ENCODE data around the gene ITPR3.
"Not testable (repeated sequence)": the region's sequence is repeated elsewhere in the genome, so short reads cannot be mapped to it uniquely, and the experiment has no call there.

ITPR3 gene

DNA sequence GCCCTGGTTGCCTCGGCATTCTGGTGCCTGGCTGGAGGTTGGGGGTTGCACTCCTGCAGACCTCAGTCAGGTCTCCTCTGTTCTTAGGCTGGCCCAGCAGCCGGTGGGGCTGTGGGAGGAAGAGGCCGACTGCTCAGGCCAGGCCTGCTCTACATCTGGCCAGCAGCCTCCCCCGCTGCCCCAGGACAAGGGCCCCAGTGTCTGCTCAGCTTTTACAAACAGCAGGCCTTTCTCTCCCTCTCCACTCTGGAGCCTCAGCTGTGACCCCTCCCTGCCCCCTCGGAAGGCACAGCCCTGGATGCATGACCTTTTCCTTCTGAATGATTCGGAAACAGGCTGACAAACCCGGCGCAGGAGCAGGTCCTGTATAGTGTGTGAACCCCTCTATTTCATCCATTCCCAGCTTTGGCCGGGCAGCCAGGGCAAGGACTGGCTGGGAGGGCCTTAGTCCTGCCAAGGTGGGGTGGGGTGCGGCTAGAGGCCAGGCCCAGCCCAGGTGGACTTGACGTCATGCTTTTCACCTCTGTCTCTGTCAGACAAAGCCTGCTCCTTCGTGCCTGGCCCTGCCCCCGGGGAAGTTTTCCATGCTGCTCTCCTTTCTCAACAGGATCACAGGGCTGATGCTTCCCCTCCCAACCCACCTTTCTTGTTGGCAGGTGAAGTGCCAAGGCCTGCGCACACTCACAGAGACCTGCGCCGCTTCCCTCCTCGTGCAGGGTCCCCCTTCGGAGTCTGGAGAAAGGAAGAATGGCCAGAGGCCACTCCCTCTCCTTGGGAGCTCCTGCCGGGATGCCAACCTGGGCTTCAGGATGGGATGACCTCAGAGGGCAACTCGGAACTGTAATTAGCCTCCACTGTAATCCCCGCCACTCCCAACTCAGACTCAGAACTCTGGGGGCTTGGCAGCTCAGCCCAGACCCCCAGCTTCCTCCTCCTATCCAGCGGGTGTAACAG lies 10.1 kb upstream of the ITPR3 start:
- no peak for FAIRE-seq
- no peak for DNase-seq (ENCODE audit: insufficient read length, low spot score)

DNA sequence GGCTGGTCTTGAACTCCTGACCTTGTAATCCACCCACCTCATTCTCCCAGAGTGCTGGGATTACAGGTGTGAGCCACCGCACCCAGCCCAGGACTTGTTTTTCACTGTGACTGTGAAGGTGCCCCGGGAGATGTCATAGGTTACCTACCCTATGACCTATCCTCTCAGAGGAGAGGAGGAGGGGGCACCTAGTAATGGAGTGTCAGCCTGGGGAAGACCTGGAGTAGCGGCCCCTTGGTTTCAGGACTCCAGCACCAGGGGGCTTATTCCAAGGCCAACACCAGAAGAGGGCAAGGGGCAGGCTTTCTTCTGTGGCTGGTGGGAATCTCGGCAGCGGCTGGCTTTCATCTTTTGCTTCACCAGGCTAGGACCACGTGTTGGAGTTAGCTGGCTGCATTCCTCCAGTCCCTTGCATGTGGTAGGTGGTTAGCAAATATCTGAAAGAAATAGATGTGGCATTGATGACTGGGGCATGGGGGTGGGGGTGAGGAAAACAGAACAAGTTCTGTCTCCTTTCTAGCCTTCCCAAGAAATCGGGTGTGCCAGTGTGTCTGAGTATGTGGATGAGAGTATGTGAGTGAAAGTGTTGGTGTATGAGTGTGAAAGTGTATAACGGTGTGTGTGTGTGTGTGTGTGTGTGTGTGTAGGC lies 7.9 kb upstream of the ITPR3 start:
- no peak for DNase-seq (ENCODE audit: insufficient read length, low spot score)
- FAIRE-seq = peak; percentile 90

DNA sequence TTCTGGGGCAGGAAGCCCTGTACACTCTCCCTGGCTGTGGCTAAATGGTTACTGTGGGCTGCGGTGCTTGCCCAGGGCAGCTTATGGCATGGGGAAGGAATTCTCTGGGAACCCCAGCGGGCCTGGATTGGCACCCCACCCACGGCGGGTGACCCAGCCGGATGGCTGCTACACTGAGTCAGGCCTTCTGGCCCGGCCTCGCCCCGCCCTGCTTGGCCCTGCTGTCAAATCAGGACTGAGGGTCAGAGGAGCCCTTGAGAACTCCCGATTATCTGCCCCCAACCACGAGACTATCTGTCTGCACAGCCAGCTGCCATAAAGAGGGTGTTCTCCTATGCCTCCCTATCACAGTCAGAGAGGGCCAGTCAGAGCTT lies 7.3 kb upstream of the ITPR3 start:
- DNase-seq (ENCODE audit: insufficient read length, low spot score) = peak; percentile 59
- no peak for FAIRE-seq

- DNase-seq (ENCODE audit: insufficient read length, low spot score) (no peak), FAIRE-seq (no peak)
Observed at GRCh38 chr6:33616113-33616512, 5.0 kb upstream of the ITPR3 start.

DNA sequence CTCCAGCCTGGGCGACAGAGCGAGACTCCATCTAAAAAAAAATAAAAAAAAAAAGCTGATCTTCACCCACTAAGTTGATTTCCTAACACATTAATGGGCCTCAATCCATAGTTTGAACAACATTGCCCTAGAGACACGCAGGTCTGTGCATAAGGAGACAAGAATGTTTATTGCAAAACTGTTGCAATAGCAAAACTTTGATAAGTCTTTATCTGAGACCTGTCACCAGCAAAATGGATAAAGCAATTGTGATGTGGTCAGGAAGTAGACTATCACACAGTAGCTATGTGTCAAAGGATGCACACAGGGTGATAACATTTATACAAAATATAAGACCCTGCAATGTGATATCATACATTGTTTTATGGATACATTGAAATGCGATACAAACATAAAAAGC lies 4.2 kb upstream of the ITPR3 start:
- FAIRE-seq (no peak), DNase-seq (ENCODE audit: insufficient read length, low spot score) (no peak)

DNA sequence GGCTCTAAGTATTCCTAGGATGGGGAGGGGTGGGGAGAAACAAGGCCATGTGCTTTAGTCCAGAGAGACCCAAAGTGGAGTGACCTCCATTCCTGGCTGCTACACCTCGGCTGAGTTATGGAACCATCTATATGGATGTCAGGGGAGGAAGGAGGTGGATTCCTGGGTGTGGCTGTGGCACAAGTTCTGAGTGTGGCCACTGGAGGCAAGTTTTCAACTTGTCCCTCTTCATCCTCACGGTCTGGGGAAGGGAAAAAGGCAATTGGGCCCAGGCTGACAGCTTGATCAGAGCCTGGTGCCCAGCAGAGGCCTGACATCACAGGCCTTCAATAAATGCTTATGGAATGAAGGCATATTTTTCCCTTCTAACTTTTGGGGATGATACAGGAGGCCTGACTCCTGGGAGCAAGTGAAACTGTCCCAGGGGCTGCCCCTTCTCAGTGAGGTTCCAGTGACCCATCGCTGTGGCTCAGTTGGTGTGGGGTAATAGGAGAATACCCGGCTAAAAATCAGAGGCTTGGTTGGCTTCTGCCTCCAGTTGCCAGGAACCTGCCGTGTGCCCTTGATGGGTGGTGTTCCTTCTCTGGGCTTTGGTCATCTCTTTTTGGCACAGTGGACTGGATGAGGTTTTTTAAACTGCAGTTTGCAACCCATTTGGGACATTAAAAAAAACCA lies 1.8 kb upstream of the ITPR3 start:
- FAIRE-seq (no peak), DNase-seq (ENCODE audit: insufficient read length, low spot score) (no peak)

DNA sequence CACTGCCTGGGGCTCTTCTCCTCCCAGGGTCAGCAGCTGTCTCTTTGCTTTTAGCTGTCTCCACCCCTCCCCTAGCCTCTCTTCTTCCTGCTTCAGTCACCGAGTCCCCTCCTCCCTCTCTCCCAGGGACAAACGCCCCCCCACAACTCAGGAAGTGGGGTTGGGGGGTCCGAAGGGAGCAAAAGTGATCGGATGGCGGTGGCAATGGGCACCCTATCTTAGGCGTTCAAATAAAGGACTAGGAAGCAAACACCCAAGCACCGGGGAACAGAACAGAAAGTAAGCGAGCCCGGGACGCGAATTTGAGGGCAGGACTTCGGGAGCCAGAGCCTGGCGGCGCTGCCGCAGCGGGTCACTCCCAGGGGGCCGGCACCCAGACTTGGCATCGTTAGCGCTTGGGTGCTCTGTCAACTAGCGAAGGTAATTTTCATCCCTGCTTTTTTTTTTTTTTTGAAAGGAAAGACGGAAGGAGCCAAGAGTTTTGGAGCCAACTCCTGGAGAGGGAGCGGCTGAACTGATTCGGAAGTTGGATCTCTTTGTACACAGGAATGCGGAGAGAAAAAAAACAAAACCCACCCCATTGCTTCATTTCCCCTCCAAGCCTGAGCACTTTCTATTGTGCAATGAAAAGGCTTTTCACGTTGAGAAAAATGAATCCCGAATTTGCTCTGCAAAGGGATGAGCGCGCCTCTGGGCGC lies 815 bp upstream of the ITPR3 start:
- FAIRE-seq = no peak

GRCh38 chr6:33621711-33622388 lies 728 bp downstream of the ITPR3 start:
- FAIRE-seq = no peak
- DNase-seq (ENCODE audit: insufficient read length, low spot score) = no peak

More for the DNA sequence above, 815 bp upstream of the ITPR3 start:
- DNase-seq (ENCODE audit: insufficient read length, low spot score) = peak; percentile 61

- DNase-seq (ENCODE audit: insufficient read length, low spot score) (no peak), FAIRE-seq (no peak)
Observed at GRCh38 chr6:33622456-33623431, 1.6 kb downstream of the ITPR3 start.

- FAIRE-seq (no peak), DNase-seq (ENCODE audit: insufficient read length, low spot score) (no peak)
Observed at GRCh38 chr6:33623895-33624381, 2.8 kb downstream of the ITPR3 start.

DNA sequence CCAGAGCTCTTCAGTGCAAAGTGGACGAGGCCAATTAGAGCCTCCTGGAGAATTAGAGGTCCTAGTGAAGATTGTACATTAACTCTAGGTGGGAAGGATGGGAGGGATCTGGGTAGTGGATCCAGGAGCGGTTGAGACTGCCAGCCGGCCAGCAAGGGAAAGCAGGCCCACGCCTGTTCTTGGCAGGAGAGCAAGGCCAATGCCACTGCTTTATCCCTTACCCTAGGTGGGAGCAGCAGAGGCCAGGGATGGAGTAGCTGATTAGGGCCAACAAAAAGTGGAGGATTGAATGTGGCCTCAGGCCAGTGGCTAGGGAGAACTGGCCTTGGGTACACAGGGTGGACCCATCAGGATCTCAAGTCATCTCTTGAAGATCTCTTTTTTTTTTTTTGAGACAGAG lies 3.7 kb downstream of the ITPR3 start:
- no peak for FAIRE-seq

GRCh38 chr6:33627876-33628275 lies 6.8 kb downstream of the ITPR3 start:
- DNase-seq (ENCODE audit: insufficient read length, low spot score) = no peak

More for the DNA sequence above, 3.7 kb downstream of the ITPR3 start:
- no peak for DNase-seq (ENCODE audit: insufficient read length, low spot score)

GRCh38 chr6:33628401-33628964 lies 7.4 kb downstream of the ITPR3 start:
- DNase-seq (ENCODE audit: insufficient read length, low spot score) = no peak
- FAIRE-seq = no peak

More at GRCh38 chr6:33627876-33628275, 6.8 kb downstream of the ITPR3 start:
- FAIRE-seq = no peak

- FAIRE-seq (no peak), DNase-seq (ENCODE audit: insufficient read length, low spot score) (no peak)
Observed at GRCh38 chr6:33630014-33630413, 8.9 kb downstream of the ITPR3 start.

- DNase-seq (ENCODE audit: insufficient read length, low spot score); FAIRE-seq: not testable (repeated sequence)
Observed at GRCh38 chr6:33631521-33631920, 10.4 kb downstream of the ITPR3 start.

DNA sequence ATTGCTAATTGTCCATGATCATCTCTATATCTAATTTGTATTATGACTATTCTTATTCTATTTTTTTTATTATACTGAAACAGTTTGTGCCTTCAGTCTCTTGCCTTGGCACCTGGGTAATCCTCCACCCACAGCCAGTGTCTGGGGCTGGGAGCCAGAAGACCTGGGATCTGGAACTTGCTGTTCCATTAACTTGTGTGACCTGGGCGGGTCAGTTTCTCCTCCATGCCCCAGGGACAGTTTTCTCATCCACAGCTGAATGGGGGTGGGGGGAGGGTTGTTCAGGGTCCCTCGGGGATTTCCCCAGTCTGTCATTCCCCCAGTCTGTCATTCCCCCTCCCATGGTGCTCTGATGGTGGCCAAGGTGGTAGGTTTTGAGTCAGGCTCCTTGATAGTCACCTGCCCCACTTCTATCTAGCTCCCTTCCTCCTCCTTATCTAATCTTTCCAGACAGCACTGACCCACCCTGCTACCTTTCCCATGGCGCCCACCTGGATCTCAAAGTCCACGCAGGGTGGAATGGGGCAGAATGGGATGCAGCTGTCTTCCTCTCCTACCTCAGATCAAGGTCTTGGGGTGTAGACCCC lies 10.9 kb downstream of the ITPR3 start:
- DNase-seq (ENCODE audit: insufficient read length, low spot score) (no peak), FAIRE-seq (no peak)

DNA sequence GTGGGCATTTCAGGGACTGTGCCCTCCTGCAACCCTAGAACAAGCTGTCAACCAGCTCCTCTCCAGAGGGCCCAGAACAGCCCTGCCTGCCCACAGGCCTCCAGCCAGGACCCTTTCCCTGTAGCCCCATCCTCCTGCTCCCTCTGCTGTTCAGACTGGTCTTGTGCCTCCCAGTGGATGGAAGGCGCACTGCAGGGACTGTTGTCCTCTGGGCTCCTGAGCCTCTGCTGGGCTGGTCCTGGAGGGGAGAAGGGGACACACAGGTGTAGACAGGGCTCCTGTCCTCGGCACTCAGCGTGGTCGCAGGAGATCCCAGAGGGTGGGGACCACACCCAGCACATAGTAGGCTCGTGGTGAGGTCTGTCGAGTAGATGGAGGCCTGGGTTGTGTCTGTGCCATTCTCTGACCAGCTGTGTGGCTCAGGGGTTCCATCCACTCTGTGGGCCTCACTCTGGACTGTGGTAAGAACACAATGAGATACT lies 11.5 kb downstream of the ITPR3 start:
- DNase-seq (ENCODE audit: insufficient read length, low spot score) (peak; percentile 71), FAIRE-seq (peak; percentile 42)

DNA sequence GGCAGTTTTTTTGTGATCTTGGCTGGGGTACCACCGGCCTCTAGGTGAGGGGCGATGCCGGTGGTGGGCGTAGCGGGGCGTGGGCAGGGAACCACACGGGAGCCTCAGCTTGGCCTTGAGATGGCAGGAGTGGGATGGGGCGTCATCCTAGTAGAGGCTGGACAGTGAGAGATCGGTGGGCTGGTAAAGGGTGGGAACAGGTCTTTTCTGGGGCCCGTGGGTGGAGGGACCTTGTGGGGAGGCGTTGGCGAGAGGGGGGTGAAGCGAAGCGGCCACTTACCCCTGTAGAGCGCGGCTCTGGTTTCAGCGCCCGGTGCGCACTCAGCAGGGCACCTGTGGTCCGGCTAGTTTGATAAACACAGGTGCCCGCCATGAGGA lies 12.0 kb downstream of the ITPR3 start:
- no peak for FAIRE-seq
- DNase-seq (ENCODE audit: insufficient read length, low spot score) = no peak

Data from HTR-8/SVneo (cell line).